NCI-H524 treated with DMSO at 0.1 percent for 48 hours (cell line): ENCODE data around the gene IGFBP2.

Source experiments
- DNase-seq: peaks from one replicate; lab custom pipeline; 2025; lab: John Stamatoyannopoulos, UW

Gene IGFBP2

DNA sequence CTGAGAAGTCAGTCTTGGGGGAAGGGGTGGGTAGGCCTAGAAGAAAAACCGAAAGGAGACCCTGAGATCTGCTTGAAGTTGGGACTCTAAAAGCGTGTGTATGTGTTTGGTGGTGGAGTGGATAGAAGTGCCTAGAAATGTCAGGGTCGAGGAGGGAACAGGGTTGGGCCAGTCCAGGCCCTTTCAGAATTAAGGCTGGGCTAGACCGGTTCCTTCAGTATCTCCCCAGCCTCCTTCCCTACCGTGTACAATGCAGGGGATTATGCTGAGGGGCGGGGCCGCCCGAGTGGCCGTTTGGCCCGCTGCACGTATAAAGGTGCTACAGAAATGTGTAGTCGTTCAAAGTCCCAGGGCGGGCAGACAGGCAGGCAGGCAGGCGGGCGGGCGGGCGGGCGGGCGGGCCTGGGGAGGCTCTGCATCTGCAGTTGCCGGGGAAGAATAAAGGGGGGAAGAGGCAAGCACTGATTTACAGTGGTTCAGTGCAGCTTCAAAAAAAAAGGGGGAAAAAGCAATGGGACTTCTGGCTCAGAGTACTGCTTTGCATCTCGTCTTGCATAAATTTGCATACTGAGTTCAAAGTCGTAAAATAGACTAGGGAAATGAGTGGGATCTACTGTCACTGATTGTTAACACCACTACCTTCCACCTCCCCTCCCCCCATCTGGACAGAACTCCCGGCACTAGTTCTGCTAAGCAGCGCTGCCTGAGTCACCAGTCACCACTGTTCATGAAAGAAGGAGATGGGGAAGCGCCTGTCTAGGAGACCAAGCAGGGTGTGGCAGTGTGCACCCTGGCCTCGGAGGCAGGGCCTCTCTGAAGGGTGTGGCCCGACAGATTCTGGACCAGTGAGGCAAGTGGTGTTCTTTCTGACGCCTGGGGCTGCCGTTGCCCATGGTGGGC lies 3.6 kb downstream of the IGFBP2 start:
- no peak for DNase-seq

DNA sequence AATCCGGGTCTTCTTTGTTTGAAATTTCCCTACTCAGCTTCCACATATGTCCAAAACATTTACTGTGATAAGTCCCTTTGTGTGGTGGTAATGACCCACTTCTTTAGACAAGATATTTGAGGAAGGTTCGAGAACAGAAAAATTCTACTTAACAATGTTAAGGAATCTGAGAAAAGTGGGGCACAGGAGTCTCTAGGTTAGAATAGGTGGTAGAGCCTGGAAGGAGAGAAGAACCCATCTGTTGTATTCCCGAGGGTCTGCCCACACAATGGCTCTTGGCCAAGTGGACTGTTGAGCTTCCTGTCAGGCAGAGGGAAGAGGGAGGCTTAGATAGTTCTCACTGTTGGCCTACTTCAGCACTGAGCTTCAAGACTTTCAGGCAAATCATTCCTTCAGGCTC lies 4.3 kb downstream of the IGFBP2 start:
- no peak for DNase-seq

GRCh38 chr2:216643986-216644659 lies 10.9 kb downstream of the IGFBP2 start:
- no peak for DNase-seq

DNA sequence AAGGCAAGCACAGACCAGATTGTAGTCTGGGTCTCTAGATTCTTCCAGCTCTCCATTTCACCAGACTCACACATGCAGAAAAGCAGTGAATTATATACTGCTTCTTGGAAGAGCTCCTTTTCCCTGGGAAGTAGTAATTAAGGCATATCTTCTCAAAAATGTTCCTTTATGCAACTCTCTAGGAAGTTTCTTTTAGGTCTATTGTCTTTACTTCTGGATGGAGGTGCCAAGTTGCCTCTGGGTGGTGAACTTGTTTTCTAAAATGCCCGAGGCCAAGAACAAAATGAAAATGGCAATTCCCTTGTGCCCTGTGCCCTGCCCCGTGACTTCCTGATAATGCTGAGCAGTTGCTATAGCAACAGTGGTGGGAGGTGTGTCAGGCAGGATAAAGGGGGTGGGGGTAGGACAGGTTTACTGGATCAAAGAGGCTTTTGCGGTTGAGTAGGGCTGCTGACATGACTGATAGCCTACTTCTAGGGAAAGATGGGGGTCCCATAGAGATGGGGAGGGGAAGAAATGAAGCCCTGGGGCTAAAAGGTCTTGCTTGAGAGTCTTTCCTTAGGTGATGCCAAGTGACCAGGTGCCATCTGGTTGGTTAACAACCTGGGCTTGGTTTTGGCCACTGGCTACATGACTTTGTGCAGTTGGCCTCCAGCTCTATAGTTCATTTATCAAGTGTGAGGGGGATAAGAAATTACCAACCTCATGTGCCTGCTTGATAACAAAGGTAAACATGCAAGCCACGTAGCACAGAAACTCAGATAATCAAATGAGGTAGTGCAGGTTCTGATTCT lies 11.8 kb downstream of the IGFBP2 start:
- no peak for DNase-seq

DNA sequence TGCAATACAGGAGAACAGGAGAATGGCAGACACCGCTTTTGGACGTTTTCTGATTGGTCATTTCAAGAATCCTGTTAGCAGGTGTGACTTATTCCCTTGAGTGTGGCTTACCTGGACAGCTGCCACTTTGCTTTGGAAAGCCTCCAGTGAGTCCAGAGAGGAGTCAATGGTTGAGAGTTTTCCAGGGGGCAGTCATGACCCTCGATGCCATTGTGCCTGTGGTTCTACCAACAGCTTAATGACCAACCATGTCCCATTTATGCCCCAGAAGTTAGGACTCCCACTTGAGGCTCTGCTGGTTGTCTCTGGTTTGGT lies 12.4 kb downstream of the IGFBP2 start:
- DNase-seq: no peak

DNA sequence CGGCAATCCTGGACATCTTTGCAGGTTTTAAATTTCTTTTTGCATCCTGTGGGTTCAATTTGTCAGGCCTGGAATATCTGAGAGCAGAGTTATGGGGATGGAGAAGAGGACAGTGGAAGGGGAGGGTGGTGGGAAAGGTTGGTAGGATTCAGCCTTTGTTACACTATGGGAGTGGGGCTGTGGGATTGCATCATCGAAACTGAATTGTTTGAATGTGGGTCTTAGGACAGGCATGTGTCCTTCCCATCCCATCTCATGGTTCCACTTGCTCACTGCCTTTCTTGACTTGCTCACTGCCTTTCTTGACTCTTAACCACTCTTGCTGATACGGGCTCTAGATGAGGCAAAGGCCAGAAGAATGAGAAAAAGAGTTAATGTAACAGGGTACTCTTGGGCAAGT lies 12.9 kb downstream of the IGFBP2 start:
- no peak for DNase-seq

DNA sequence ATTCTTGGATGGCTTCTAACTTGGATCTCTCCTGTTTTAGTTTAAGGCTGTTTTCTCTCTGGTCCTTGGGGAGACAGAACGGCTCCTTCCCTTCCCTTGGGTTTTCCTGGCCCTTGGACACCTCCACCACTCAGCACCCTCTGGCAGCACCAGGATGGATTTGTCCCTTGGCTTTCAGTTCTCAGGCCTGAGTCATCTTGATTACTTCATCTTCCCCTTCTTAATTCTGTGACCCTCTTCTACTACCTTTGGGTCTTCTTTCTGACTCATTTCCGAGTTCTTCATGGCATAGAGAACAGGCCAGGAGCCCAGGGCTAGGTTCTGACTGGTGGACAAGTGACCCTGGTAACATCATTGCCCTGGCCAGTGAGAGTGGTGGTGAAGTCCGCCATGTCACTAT lies 14.9 kb downstream of the IGFBP2 start:
- DNase-seq: no peak

DNA sequence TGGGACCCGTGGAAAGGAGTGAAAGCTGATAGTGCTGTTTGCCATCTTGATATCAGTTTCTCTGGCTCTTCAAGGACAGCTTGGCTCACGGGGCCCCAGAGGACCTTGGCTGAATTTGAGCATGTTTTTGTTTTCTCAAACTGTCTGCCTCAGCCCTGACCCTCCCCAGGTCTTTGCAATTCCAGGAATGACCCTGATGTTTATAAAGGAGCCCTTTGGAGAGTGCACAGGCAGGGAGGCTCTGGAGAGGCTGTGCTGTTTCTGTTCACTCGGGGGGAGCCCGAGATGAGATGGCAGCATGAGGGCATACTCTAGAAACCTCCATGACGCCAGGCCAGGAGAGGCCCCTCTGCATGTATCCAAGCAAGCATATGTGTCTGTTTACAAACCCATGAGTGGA lies 16.4 kb downstream of the IGFBP2 start:
- DNase-seq: no peak

DNA sequence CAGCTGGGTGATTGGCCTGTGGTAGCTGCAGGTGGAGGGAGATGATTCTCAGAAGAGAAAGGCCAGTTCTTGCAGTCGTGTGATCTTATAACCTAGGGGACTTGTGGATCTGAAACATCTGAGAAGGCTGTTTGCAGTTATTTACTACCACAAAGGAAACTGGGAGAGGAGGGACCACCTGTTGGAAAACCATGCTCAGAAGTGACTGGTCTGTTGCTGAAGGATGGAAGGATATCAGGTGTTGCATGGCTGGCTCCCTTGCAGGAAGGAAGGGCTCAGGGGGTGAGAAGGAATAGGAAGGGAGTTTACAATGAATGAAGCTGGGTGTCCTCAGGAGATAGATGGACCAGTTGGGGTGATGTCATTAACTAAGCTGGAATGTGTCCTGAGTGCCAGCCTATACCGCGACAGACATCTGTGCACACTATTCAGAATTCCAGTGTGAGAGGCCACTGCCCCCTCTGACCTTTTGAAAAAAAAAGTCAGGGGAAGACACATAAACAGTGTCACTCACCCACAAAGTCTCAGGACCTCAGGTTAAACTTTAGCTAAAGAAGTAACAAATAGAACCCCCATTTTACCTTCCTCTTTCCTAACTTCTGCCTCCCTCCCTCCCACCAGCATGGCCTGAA lies 17.5 kb downstream of the IGFBP2 start:
- no peak for DNase-seq

DNA sequence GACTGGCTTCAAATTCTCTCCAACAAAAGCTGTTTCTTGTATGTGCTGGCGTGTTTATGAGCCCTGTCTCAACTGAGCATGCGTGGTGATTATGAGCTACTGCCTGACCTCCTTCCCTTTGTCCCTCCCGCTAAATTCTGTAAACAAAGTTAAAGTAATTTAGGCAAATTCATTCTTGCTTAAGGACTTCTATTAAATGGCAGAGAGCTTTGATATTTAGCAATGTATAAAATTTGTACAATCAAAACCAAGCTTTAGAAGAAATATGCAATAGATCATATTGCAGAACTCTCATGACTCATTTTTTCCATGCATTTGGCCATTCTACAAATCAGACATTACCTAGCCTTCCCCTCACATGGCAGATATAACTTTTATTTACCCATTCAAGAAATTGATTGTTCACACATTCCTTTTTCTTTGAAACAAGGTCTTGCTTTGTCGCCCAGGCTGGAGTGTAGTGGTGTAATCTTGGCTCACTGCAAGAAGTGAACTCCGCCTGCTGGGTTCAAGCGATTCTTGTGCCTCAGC lies 18.2 kb downstream of the IGFBP2 start:
- DNase-seq: no peak

GRCh38 chr2:216652566-216652965 lies 19.3 kb downstream of the IGFBP2 start:
- DNase-seq: no peak

DNA sequence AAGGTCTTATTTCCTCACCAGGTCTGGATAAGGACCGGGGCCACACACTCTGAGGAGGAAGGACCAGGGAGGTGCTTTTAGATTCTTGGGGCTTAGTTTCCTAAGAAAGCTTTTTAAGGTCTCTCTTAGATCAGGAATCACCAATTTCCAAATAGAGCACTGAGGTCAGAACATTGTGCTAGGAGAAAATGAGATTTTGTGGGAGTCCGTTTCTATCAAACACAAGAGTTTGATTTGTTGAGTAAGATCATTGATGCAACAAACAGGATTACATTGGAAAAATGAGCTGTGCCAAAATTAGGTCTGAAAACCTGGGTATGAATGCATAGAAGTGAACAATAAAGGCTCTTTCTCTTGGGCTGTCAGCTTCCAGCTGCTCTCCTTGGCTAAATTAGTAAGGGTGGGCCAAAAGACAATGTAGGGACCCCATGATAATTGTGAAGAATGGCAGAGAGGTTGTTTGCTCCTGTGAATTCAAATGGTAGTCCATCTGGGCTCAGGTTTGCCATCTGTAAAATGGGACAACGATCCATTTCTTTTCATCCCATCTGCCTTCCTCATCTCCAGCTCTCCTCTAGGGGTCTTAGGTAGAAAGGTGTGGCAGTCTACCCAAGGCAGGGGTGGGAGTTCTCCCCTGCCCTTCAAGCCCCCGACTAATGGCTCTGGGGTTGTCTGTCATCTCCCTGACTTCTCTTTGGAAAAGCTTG lies 20.0 kb downstream of the IGFBP2 start:
- DNase-seq: no peak

GRCh38 chr2:216653931-216654365 lies 20.7 kb downstream of the IGFBP2 start:
- no peak for DNase-seq

DNA sequence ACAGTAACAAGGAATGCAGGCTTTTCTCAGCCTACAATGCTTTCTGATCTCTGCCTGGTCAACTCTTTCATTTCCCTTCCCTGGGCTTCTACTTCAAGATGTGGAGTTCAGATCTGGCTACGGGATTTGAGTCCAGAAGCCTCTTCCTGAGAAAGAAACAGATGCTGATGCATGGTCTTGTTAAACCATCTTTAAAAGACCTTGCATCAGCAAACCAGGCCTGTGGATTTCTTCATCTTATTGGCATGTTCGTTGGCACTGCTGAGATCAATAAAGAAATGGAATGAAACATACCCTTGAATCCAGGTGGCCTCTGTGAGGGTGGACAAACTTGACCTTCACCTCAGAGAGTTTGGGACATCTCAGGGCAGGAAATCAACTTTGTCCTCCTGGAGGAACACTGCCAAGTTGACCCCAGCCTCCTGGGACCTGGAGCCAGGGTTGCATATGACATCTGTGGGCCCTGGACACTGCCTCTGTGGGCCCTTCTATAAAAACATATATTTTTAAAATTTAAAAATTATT lies 21.4 kb downstream of the IGFBP2 start:
- DNase-seq: no peak

GRCh38 chr2:216657086-216657855 lies 24.1 kb downstream of the IGFBP2 start:
- DNase-seq: no peak

- DNase-seq: no peak
Observed at GRCh38 chr2:216657980-216658379, 24.8 kb downstream of the IGFBP2 start.

DNA sequence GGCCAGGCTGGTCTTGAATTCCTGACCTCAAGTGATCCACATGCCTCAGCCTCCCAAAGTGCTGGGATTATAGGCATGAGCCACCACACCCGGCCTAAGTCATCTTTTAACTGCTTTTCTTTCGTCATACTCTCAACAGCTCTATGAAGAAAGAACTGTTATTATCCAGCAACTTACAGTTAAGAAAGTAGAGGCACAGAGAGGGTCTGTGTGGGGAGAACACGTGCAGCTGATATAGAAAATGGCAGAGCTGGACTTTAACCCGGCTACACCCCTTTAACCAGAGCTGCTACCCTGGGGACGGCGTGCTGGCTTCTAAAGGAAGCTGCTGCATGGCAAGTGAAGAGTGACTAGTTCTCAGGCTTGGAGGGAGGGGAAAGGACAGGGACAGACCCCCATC lies 25.5 kb downstream of the IGFBP2 start:
- no peak for DNase-seq

GRCh38 chr2:216659276-216659675 lies 26.1 kb downstream of the IGFBP2 start:
- no peak for DNase-seq

DNA sequence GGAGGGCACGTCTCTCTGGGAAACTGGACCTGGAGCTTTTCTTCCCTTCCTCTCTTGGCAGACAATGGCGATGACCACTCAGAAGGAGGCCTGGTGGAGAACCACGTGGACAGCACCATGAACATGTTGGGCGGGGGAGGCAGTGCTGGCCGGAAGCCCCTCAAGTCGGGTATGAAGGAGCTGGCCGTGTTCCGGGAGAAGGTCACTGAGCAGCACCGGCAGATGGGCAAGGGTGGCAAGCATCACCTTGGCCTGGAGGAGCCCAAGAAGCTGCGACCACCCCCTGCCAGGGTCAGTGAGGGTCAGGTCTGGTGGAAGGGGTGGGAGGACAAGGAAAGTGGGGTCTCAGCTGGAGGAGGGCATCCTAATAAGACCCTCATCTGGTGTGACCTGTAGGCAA lies 27.3 kb downstream of the IGFBP2 start:
- DNase-seq: no peak

- no peak for DNase-seq
Observed at GRCh38 chr2:216661051-216661450, 27.8 kb downstream of the IGFBP2 start.
